Fibroblast of the aortic adventitia (primary cell): ENCODE data around the gene FSTL5. TPM values are rescaled to one million over a fixed set of nuclear protein-coding genes. Genes with fewer than 3 reads are reported as not detected.
"Not testable (repeated sequence)": the region's sequence is repeated elsewhere in the genome, so short reads cannot be mapped to it uniquely, and the experiment has no call there.

Experiments used
- DNase-seq: peaks from one replicate; pipeline ENCODE4 v3.0.0-alpha.2; 2010; ENCODE audit warnings: low read depth
- H3K4me3 ChIP-seq: 2 replicates; pipeline ENCODE4 v1.5.1; 2011; ENCODE audit warnings: low read depth, mild to moderate bottlenecking, control low read depth, low read length, moderate library complexity
- CTCF ChIP-seq: IDR thresholded peaks from 2 replicates; pipeline ENCODE4 v1.5.1; 2011; ENCODE audit warnings: mild to moderate bottlenecking, low read length, control low read depth, inconsistent platforms; ENCODE audit not compliant: insufficient read depth
- total RNA-seq: library from RNA; depleted of rRNA; stranded (reverse); fragments of >200 nt; gene quantifications from 2 replicates; pipeline ENCODE4 v1.2.3, GENCODE V29; 2012; ENCODE audit warnings: low replicate concordance

FSTL5 gene
- total RNA-seq, 1 donor = under 0.01 TPM

GRCh38 chr4:162131256-162131655, 32.5 kb downstream of the FSTL5 start:
- TF ChIP-seq CTCF = no peak
- no peak for DNase-seq
- no peak overlapping the region for H3K4me3 ChIP-seq

GRCh38 chr4:162126729-162127128, 37.1 kb downstream of the FSTL5 start:
- TF ChIP-seq CTCF = no peak
- no peak for DNase-seq
- no peak overlapping the region for H3K4me3 ChIP-seq

- TF ChIP-seq CTCF = no peak
- no peak overlapping the region for H3K4me3 ChIP-seq
- DNase-seq = no peak
Measured at GRCh38 chr4:162117051-162117450, 46.7 kb downstream of the FSTL5 start.

- no peak for TF ChIP-seq CTCF
- no peak overlapping the region for H3K4me3 ChIP-seq
- no peak for DNase-seq
Measured at GRCh38 chr4:162116095-162116779, 47.6 kb downstream of the FSTL5 start.

GRCh38 chr4:162115333-162115732, 48.5 kb downstream of the FSTL5 start:
- no peak for DNase-seq
- no peak overlapping the region for H3K4me3 ChIP-seq
- TF ChIP-seq CTCF = no peak

- H3K4me3 ChIP-seq = no peak overlapping the region
- no peak for DNase-seq
- TF ChIP-seq CTCF = no peak
Measured at GRCh38 chr4:162111078-162111477, 52.7 kb downstream of the FSTL5 start.

- no peak for DNase-seq
- no peak for TF ChIP-seq CTCF
- no peak overlapping the region for H3K4me3 ChIP-seq
Measured at GRCh38 chr4:162104459-162105124, 59.2 kb downstream of the FSTL5 start.

- not testable (repeated sequence) for H3K4me3 ChIP-seq, DNase-seq
Measured at GRCh38 chr4:162103908-162104307, 59.9 kb downstream of the FSTL5 start.
